ENCODE data around the gene RABL3. TPM values are rescaled to one million over a fixed set of nuclear protein-coding genes. Genes with fewer than 3 reads are reported as not detected.

The RABL3 gene
- total RNA-seq, 1 donor from 2014 or later: 18.2 TPM

Other genes with a start within 250 kb of the RABL3 start
- gene NDUFB4, start 146.2 kb downstream of the RABL3 start, total RNA-seq: 629 TPM
- not detected for gene HGD, start 60.3 kb downstream of the RABL3 start, total RNA-seq
- 15.0 TPM for gene GTF2E1, start 228 bp upstream of the RABL3 start, total RNA-seq
- gene STXBP5L, start 165.7 kb upstream of the RABL3 start, total RNA-seq: not detected